ENCODE measurements around the gene TEDC1.

Gene TEDC1

DNA sequence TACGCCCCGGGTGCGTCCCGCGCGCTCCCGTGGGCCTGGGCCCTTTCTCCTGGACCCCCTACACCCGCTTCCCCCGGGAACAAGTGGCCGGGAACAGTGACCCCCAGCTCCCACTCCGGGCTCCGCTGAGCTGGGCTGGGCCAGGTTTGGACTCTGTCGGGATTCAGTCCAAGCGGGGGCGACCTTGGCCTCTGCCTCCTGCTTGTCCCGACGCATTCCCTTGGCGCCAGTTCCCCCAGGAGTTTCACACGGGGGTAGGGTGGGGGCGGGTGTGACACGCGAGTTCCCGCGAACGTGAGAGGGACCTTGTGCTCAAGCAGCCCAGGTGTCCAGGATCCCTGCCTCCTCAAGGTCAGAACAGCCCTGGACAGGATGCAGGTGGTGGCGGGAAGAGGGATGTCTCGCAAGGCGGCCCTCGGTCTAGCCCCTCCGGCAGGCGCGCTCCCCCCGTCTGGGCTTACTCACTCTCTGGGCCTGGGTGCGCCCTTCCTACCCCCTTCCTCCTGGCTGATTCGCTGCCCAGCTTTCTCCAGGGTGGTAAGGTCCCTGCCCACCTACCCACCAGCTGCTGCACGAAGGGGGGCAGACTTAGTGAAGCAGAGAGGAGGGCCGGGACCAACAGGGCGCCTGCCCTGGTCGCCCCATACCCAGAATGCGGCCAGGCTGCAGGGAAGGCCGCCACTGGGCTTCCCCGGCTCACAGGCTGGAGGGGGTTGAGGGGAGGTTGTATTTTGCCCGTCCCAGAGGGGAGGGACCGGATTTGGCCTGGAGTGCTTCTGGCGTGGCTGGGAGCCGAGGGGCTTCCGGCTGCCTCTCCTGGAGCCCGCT is 15.6 kb upstream of the TEDC1 start:
- H3K4me3 Mint-ChIP-seq, result peak overlapping the region; percentile 23
- H3K9me3 Mint-ChIP-seq (ENCODE audit: low read depth), result no peaks in the 10 kb centered on the region
- H3K4me1 Mint-ChIP-seq (ENCODE audit: low read depth), result peaks cover 22% of the 10 kb centered on the region
- H3K27me3 Mint-ChIP-seq, result no peaks in the 10 kb centered on the region
- H3K36me3 Mint-ChIP-seq, result no peaks in the 10 kb centered on the region
- H3K27ac Mint-ChIP-seq, result no peak overlapping the region

DNA sequence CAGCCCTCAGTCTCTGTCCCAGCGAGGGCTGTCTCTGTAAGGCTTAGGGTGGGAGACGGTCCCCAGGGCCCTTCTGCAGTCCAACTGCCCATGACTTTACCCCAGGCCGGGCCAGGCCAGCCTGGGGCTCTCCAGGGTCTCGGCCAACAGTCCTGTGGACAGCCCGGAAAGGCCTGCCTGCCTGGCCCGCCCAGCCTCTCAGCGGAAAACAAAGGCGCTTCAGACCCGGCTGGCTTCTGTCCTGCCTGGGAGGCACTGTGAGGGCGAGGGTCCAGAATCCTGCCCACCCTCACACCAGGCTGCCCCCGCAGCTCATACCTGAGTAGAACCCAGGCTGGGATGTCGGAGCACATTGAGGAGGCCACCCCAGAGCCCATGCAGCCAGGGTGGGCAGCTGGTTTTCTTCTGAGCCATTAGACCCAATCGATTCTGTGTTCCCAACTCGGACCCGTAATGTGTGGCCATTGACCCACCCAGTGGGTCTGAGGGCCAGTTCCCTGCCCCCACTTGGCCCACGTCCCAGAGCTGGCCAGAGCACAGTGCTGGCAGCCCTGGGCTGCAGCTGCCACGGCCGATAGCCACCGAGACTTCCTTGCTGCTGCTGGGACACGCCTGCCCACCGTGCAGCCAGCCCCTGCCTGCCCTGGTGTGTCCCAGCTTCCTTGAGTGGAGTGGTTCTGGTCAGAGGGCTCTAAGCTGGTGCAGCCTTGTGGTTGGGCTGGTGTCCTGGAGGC is 14.8 kb upstream of the TEDC1 start:
- H3K36me3 Mint-ChIP-seq, result no peaks in the 10 kb centered on the region
- no peak overlapping the region for H3K27ac Mint-ChIP-seq
- H3K9me3 Mint-ChIP-seq (ENCODE audit: low read depth), result no peaks in the 10 kb centered on the region
- H3K27me3 Mint-ChIP-seq, result no peaks in the 10 kb centered on the region
- peaks cover 28% of the 10 kb centered on the region for H3K4me1 Mint-ChIP-seq (ENCODE audit: low read depth)
- peak overlapping the region; percentile 40 for H3K4me3 Mint-ChIP-seq

DNA sequence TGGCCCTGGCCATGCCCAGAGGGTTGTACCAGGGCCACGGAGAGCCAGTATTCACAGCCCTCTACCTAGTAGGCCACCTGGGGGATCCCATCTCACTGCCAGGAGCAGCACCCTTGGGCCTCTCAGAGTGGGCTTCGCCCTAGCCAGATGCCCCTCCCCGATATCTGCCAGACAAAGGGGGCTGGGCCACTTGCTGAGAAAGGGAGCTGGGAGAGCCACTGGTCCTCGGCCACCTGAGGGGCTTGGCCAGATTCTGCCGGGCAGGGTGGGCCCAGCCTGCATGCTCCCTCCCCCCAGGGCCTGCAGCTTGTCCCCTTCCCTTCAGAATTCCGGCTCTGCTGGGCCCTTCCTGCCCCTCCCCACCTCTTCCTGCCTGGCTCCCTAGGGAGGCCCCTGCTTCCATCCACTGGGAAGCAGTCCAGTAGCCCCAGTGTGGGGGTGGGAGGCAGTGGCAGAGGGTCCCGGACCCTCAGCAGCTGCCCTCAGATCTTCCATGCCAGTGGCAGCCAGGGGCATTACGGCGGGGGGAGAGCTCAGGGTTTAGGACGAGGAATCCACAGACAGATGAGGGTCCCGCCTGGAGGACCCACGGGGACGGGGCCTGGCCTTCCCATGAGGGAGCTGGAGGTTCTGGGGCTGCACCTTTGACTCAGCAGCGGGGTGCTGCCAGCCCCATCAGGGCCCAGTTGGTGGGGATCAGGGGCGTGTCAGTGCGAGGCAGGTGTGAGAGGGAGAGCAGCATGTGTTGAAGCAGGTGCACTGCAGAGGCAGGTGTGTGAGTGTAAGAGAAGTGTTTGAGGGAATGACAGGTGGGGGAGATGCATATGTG is 14.0 kb upstream of the TEDC1 start:
- Mint-ChIP-seq H3K4me1 (ENCODE audit: low read depth) (peaks cover 32% of the 10 kb centered on the region), H3K9me3 (ENCODE audit: low read depth) (no peaks in the 10 kb centered on the region), H3K27ac (no peak overlapping the region), H3K4me3 (peak overlapping the region; percentile 52), H3K36me3 (no peaks in the 10 kb centered on the region), H3K27me3 (no peaks in the 10 kb centered on the region)

DNA sequence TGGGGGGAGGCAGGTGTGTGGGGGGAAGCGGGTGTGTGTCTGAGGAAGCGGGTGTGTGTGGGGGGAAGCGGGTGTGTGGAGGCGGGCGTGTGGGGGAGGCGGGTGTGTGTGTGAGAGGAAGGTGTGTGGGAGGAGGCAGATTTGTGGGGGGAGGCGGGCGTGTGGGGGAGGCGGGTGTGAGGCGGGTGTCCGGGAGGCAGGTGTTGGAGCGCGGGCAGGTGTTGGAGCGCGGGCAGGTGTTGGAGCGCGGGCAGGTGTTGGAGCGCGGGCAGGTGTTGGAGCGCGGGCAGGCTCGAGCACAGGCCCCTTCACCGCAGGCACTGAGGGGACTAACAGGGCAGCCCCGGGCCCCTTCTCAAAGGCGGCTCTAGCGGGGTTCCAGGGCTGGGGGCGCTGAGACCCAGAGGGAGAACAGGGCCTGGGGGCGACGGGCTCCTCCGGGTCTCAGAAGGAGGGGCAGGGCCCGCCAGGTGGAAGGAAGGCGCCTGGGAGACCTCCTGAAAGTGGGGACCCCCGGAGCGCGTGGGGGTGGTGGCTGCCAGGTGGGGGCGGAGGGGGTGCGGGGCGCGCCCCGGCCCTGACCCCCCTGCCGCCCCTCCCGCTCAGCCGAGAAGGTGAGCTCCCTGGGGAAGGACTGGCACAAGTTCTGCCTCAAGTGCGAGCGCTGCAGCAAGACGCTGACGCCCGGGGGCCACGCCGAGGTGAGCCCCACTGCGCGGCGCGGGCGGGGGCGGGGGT is 13.2 kb upstream of the TEDC1 start:
- H3K4me1 Mint-ChIP-seq (ENCODE audit: low read depth), result peaks cover 38% of the 10 kb centered on the region
- H3K4me3 Mint-ChIP-seq, result no peak overlapping the region

DNA sequence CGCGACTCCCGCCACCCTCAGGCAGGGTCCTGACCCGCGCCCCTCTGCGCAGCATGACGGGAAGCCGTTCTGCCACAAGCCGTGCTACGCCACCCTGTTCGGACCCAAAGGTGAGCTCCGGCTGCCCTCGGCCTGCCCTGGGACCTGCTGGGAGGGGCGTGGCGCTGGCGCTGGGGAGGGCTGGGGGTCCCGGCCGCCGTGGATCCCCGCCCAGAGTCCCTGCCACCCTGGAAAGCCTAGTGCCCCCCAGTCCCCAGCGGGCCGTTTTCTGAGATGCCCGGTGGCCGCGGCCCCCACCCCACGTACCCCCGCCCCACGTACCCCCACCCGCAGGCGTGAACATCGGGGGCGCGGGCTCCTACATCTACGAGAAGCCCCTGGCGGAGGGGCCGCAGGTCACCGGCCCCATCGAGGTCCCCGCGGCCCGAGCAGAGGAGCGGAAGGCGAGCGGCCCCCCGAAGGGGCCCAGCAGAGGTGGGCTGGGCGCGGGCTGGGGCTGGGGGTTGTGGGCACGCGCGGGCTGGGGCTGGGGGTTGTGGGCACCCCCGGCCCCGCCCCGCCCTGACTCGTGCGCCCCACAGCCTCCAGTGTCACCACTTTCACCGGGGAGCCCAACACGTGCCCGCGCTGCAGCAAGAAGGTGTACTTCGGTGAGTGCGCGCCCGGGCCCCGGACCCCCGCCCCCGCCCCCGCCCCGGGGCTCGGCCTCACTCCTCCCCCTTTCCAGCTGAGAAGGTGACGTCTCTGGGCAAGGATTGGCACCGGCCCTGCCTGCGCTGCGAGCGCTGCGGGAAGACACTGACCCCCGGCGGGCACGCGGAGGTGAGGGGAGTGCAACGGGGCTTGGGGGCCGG is 12.4 kb upstream of the TEDC1 start:
- Mint-ChIP-seq H3K4me3 (no peak overlapping the region), H3K36me3 (no peaks in the 10 kb centered on the region), H3K4me1 (ENCODE audit: low read depth) (peaks cover 40% of the 10 kb centered on the region), H3K9me3 (ENCODE audit: low read depth) (no peaks in the 10 kb centered on the region), H3K27ac (no peak overlapping the region), H3K27me3 (no peaks in the 10 kb centered on the region)

More for the DNA sequence above, 13.2 kb upstream of the TEDC1 start:
- no peaks in the 10 kb centered on the region for H3K27me3 Mint-ChIP-seq
- H3K9me3 Mint-ChIP-seq (ENCODE audit: low read depth), result no peaks in the 10 kb centered on the region
- no peaks in the 10 kb centered on the region for H3K36me3 Mint-ChIP-seq
- H3K27ac Mint-ChIP-seq, result no peak overlapping the region

DNA sequence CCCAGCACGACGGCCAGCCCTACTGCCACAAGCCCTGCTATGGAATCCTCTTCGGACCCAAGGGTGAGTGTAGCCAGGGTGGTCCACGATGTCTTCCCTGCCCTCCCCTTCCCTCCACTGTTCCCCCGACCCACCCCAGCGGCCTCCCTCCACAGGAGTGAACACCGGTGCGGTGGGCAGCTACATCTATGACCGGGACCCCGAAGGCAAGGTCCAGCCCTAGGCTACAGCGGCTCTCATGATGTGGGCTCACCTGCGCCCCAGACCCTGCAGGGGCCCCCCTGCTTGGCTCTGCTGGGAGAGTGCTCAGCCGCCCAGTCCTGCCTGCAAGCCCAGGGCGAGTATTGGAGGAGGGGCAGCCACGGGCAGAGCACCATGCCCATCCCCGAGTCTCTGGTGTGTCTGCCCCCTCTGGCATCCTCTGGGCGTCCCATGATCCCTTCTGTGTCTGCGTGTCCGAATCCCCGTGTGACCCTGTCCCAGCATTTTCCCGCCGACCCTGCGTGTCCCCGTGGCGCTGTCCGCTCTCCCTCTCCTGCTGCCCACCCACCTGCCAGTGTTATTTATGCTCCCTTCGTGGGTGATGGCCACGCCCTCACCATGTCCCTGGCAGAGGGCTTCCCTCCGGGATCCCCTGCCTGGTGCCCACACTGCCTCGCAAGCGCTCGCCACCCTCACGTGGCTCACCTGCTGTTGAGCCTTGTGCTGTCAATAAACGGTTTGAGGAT is 11.5 kb upstream of the TEDC1 start:
- peaks cover 44% of the 10 kb centered on the region for H3K4me1 Mint-ChIP-seq (ENCODE audit: low read depth)
- peak overlapping the region; percentile 62 for H3K4me3 Mint-ChIP-seq
- no peak overlapping the region for H3K27ac Mint-ChIP-seq

DNA sequence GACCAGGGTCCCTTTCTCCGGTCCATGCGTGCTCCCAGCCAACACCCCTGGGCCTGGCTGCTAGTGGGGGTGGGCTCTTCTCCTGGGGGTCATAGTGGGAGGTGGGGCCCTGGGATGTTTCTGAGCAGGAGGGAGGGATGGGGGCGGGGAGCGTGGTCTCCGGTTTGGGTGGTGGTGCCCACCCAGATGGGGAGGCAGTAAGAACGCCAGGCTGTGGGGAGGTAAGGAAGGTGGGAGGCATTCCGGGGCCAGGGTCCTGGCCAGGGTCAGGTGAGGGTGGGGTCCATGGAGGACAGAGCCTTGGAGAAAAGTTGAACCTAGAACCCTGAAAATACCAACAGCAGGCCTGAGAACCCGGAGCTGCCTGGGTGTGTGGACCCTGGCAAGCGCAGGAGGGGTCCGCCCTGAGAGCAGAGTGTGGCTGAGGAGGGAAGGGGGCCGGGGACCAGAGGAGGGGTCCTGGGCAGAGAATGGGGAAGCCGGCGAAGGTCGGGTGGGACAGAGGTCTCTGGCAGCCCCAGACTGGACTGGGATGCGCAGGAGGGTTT is 10.8 kb upstream of the TEDC1 start:
- Mint-ChIP-seq H3K4me1 (ENCODE audit: low read depth) (peaks cover 47% of the 10 kb centered on the region), H3K4me3 (peak overlapping the region; percentile 62), H3K9me3 (ENCODE audit: low read depth) (no peaks in the 10 kb centered on the region)

More for the DNA sequence above, 11.5 kb upstream of the TEDC1 start:
- Mint-ChIP-seq H3K9me3 (ENCODE audit: low read depth) (no peaks in the 10 kb centered on the region), H3K27me3 (no peaks in the 10 kb centered on the region), H3K36me3 (no peaks in the 10 kb centered on the region)

DNA sequence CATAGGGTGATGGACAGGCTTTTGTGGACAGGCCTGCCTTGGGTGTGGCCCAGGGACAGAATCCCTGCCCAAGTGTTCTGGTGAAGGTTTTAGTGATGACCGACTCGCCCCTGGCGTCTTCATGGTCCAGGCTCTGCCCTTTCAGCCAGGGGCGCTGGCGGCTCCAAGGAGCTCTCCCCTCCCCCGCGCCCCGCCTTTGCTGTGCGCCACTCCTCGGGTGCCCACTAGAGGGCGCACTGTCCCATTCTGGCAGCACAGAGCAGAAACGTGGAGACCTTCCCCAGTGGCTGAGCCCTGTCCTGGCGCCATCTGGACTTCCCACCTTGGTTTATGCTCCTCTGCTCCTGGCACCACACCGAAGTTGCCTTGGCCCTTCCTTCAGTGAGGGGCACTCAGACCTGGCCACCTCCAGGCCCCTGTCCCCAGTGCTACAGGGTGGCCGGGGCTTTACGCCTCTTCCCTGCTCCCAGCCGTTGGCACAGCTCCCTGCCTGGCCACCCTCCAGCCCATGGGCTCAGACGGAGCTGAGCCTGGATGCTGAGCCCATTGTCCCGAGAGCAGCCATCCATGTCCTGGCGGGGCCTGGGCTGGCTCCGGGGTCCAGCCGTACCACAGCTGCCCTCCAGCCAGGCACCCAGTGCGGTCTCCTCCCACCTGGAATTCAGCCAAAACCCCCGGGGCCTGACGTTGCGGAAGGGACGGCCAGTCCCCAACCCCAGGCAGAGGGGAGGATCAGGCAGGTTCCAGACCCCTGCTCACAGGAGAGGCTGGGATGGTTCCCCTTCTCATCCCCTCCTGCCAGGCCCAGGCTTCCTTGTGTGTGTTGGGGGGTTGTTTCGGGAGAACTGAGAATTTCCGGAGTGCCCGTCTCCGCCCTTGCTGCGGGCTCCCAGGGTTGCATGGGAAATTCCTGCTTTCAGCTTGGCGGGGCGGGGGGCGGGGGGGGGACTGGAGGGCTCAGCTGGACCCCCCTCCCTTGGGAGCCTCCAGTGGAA is 9.9 kb upstream of the TEDC1 start:
- Mint-ChIP-seq H3K9me3 (ENCODE audit: low read depth) (no peaks in the 10 kb centered on the region), H3K4me1 (ENCODE audit: low read depth) (peaks cover 46% of the 10 kb centered on the region), H3K36me3 (no peaks in the 10 kb centered on the region), H3K27ac (peak overlapping the region; percentile 89), H3K27me3 (no peaks in the 10 kb centered on the region), H3K4me3 (peak overlapping the region; percentile 74)

More for the DNA sequence above, 10.8 kb upstream of the TEDC1 start:
- H3K27me3 Mint-ChIP-seq, result no peaks in the 10 kb centered on the region
- H3K36me3 Mint-ChIP-seq, result no peaks in the 10 kb centered on the region
- no peak overlapping the region for H3K27ac Mint-ChIP-seq

DNA sequence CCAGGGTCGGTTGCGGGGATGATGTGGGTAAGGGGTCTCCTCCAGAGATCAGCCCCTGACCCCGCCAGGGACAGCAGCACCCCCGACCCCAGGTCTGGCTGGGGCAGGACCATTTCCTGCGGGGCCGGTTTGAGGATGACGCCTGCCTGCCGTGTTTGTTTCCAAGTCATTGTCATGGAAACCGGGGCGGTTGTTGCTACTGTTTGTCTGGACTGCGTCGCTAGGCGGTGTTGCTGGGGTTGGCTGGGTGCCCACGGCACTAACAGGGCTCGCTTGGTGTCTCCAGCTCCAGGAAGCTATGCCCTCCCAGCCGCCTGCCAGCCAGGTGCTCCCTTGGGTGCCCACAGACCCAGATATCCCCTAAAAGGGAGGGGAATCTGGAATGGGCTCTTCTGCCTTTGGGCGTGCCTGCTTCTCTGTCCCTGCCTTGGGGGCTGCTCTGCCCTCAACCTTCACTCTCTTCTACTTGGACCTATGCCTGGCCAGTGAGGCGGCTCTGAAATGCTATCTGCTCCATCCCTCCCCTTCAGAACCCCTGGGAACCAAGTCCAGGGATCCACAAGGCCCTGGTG is 9.1 kb upstream of the TEDC1 start:
- Mint-ChIP-seq H3K36me3 (no peaks in the 10 kb centered on the region), H3K27ac (peak overlapping the region; percentile 89), H3K4me1 (ENCODE audit: low read depth) (peaks cover 44% of the 10 kb centered on the region), H3K4me3 (peak overlapping the region; percentile 78), H3K27me3 (no peaks in the 10 kb centered on the region), H3K9me3 (ENCODE audit: low read depth) (no peaks in the 10 kb centered on the region)

DNA sequence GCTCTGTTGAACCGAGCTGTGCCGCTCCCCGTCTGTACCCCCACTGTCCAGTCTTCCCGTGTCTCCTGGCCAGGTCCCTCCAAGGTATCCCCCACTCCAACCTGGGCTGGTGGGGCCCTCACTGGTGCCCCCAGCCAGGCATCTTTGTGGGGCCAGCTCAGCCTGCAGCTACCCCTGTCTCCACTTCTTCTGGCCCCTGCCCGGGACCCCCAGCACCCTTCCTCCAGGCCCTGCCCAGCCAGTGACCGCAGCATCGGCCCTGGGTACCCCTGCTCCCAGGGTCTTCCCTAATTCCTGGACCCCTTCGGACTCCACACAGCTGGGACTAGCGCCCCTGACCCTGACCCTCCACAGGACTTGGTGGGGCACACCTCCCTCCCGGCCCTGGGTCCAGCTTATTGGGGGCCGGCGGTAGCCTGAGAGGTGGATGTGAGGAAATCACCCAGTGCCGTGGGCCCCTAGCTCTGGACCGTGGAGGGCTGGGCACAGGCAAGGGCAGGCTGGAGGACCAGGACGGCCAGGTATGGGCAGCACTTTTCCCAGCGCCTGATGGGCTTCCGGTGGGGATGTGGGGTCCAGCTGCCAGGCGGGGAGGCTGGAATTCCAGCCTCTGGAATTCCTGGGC is 8.4 kb upstream of the TEDC1 start:
- Mint-ChIP-seq H3K9me3 (ENCODE audit: low read depth) (no peaks in the 10 kb centered on the region), H3K4me3 (peak overlapping the region; percentile 78), H3K27me3 (no peaks in the 10 kb centered on the region), H3K27ac (peak overlapping the region; percentile 89), H3K36me3 (no peaks in the 10 kb centered on the region), H3K4me1 (ENCODE audit: low read depth) (peaks cover 39% of the 10 kb centered on the region)

DNA sequence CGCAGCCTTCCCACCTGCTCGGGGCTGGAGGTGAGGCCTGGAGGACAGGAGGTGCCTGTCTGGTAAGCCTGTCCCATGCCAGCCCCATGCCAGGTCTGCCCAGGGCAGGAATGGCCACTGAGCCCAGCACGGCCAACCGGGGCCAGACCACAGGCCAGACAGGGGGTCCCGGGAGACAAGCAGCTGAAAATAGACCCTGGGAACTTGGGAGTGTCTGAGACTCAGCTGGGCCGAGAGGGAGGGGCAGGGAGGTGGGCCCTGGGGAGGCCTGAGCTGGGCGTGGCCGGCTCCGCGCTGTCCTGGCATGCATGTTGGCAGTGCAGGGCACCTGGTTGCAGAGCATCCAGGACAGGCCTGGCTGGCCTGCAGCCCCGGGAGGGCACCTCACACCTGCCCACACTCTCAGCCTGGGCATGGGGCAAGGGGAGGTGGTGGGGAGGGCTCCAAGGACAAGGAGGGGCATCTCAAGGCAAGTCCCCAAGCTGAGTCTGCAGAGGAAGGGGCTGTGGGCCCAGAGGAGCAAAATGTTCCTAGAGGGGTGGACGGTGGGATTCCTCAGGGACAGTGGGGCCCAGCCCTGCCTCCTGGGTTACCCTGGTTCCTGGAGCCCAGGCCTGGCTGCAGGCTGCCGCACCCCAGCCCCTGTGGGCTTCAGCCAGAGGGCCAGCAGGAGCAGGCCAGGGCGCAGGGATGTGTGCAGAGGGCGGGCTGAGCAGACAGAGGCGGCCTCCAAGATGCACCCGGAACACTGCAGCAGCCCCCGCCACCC is 7.6 kb upstream of the TEDC1 start:
- peaks cover 42% of the 10 kb centered on the region for H3K4me1 Mint-ChIP-seq (ENCODE audit: low read depth)
- no peak overlapping the region for H3K27ac Mint-ChIP-seq
- no peak overlapping the region for H3K4me3 Mint-ChIP-seq
- no peaks in the 10 kb centered on the region for H3K36me3 Mint-ChIP-seq
- H3K9me3 Mint-ChIP-seq (ENCODE audit: low read depth), result no peaks in the 10 kb centered on the region
- H3K27me3 Mint-ChIP-seq, result no peaks in the 10 kb centered on the region

Data from activated naive CD8-positive, alpha-beta T cell (primary cell).